CD14-positive monocyte (primary cell): ENCODE results near the gene WDR49. TPM values are rescaled to one million over a fixed set of nuclear protein-coding genes. Genes with fewer than 3 reads are reported as not detected.

Experiments used
- DNase-seq, 3 donors: peaks; one replicate each; pipeline ENCODE4 v3.0.0-alpha.2; 2011 to 2022
- H2AFZ ChIP-seq: 2 replicates; pipeline ENCODE4 v1.6.0; 2012; ENCODE audit warnings: mild to moderate bottlenecking, low read depth, low read length, inconsistent platforms; ENCODE audit not compliant: insufficient read depth, poor library complexity, severe bottlenecking
- H3K27ac ChIP-seq, 2 donors: 1 replicate in 1 of 2; 2 replicates in 1 of 2; pipeline ENCODE4 v1.5.1; 2012 to 2013; ENCODE audit warnings: low read length in 2 of 2, control low read depth in 1 of 2, inconsistent platforms in 1 of 2, low read depth in 1 of 2, mild to moderate bottlenecking in 1 of 2
- H3K27me3 ChIP-seq, 2 donors: one replicate each; pipeline versions ENCODE4 v1.6.0 to v1.6.1; 2011 to 2013; ENCODE audit warnings: low read length in 2 of 2; ENCODE audit not compliant: control insufficient read depth in 2 of 2, insufficient read depth in 2 of 2
- H3K36me3 ChIP-seq, 2 donors: replicated peaks in 1 of 2; 1 replicate in 1 of 2; 2 replicates in 1 of 2; pipeline versions ENCODE4 v1.5.1 to v1.6.1; 2012 to 2013; ENCODE audit warnings: low read length in 2 of 2, control low read depth in 1 of 2, inconsistent platforms in 1 of 2, mild to moderate bottlenecking in 1 of 2; ENCODE audit not compliant: insufficient read depth in 2 of 2, control insufficient read depth in 1 of 2
- H3K4me1 ChIP-seq, 2 donors: 1 replicate in 1 of 2; 2 replicates in 1 of 2; pipeline versions ENCODE4 v1.5.1 to v1.6.1; 2012 to 2013; ENCODE audit warnings: low read length in 2 of 2, control low read depth in 1 of 2, inconsistent platforms in 1 of 2, mild to moderate bottlenecking in 1 of 2, moderate library complexity in 1 of 2; ENCODE audit not compliant: insufficient read depth in 2 of 2, control insufficient read depth in 1 of 2
- H3K4me2 ChIP-seq: replicated peaks from 2 replicates; pipeline ENCODE3; 2012; ENCODE audit warnings: low read length, moderate library complexity, mild to moderate bottlenecking; ENCODE audit not compliant: poor library complexity, severe bottlenecking; ENCODE audit errors: extremely low read depth
- H3K4me3 ChIP-seq, 3 experiments: fragments of 200-600 bp in 1 of 3; sonication (generic) in 1 of 3; replicated peaks in 1 of 3; 1 replicate in 2 of 3; 2 replicates in 1 of 3; pipeline ENCODE4 v1.5.1; 2011 to 2013; ENCODE audit warnings: low read length in 3 of 3, mild to moderate bottlenecking in 3 of 3, control low read depth in 2 of 3, low read depth in 2 of 3, inconsistent platforms in 1 of 3, moderate library complexity in 1 of 3
- H3K79me2 ChIP-seq: 2 replicates; pipeline ENCODE4 v1.6.0; 2012; ENCODE audit warnings: mild to moderate bottlenecking, control low read depth, inconsistent platforms, low read length, moderate library complexity; ENCODE audit not compliant: insufficient read depth
- H3K9ac ChIP-seq: 2 replicates; pipeline ENCODE4 v1.6.0; 2017; ENCODE audit warnings: low read length, mild to moderate bottlenecking; ENCODE audit not compliant: insufficient read depth, poor library complexity, severe bottlenecking
- H3K9me3 ChIP-seq, 2 donors: replicated peaks in 1 of 2; 1 replicate in 1 of 2; 2 replicates in 1 of 2; pipeline versions ENCODE4 v1.5.1 to v1.6.1; 2012 to 2013; ENCODE audit warnings: low read length in 2 of 2, control low read depth in 1 of 2; ENCODE audit not compliant: control insufficient read depth in 1 of 2, insufficient read depth in 1 of 2
- H4K20me1 ChIP-seq: 2 replicates; pipeline ENCODE4 v1.6.0; 2012; ENCODE audit warnings: mild to moderate bottlenecking, low read length, control low read depth, moderate library complexity; ENCODE audit not compliant: insufficient read depth
- H3K27ac Mint-ChIP-seq, 7 donors: one replicate each; pipeline ENCODE4 v1.8.0; 2020; ENCODE audit warnings: mild to moderate bottlenecking in 7 of 7, mixed read lengths in 7 of 7, moderate library complexity in 6 of 7, inconsistent platforms in 2 of 7
- H3K27me3 Mint-ChIP-seq, 3 donors: one replicate each; pipeline ENCODE4 v1.8.0; 2021 to 2022; ENCODE audit warnings: low read depth in 3 of 3, mild to moderate bottlenecking in 3 of 3, mixed read lengths in 3 of 3, moderate library complexity in 3 of 3, inconsistent platforms in 1 of 3
- H3K36me3 Mint-ChIP-seq, 2 donors: one replicate each; pipeline ENCODE4 v1.8.0; 2020; ENCODE audit warnings: mixed read lengths in 2 of 2, inconsistent platforms in 1 of 2, mild to moderate bottlenecking in 1 of 2
- H3K4me1 Mint-ChIP-seq: one replicate; pipeline ENCODE4 v1.8.0; 2020; ENCODE audit warnings: mild to moderate bottlenecking, mixed read lengths
- H3K4me3 Mint-ChIP-seq, 2 donors: one replicate each; pipeline ENCODE4 v1.8.0; 2020; ENCODE audit warnings: mild to moderate bottlenecking in 2 of 2, mixed read lengths in 2 of 2, moderate library complexity in 1 of 2
- H3K9me3 Mint-ChIP-seq, 7 donors: one replicate each; pipeline ENCODE4 v1.8.0; 2020 to 2022; ENCODE audit warnings: mixed read lengths in 7 of 7, mild to moderate bottlenecking in 6 of 7, moderate library complexity in 6 of 7, inconsistent platforms in 2 of 7
- CTCF ChIP-seq: fragments of 200-600 bp; IDR thresholded peaks from one replicate; pipeline ENCODE4 v1.8.0; 2022; ENCODE audit warnings: antibody characterized with exemption, mild to moderate bottlenecking
- WGBS: methylation state at CpG from one replicate; pipeline ENCODE4 v1.1.5; 2013; ENCODE audit warnings: missing lambda C conversion rate; ENCODE audit not compliant: insufficient coverage; 5-methylcytosine and 5-hydroxymethylcytosine counted together
- intact Hi-C, 2 donors: fragments of 100-400 bp; cut with micrococcal nuclease; formaldehyde crosslinking; loops; one replicate each; pipeline versions ENCODE4 v1.15.0 to v1.15.1; 2023
- polyA plus RNA-seq, 3 donors: library from polyadenylated mRNA; depleted of rRNA in 1 of 3; unstranded in 2 of 3; stranded (reverse) in 1 of 3; fragments of 300-500 nt in 2 of 3; fragments of >200 nt in 1 of 3; fragmentation: Illumina TruSeq in 2 of 3; gene quantifications; 1 replicate in 2 of 3; 2 replicates in 1 of 3; pipeline ENCODE4 v1.2.3, GENCODE V29; 2012 to 2021

WDR49 gene
- polyA plus RNA-seq, 3 donors, result 1.1 to 5.0 (median 4.2) TPM

GRCh38 chr3:167653155-167653554, 587 bp downstream of the WDR49 start:
- H4K20me1 ChIP-seq, result no peaks in the 10 kb centered on the region
- peak overlapping the region; percentile 27 to 87 for H3K27ac ChIP-seq
- H3K9me3 ChIP-seq, result peaks cover 0 to 2% of the 10 kb centered on the region in 2 donors
- H3K27me3 ChIP-seq, result no peaks in the 10 kb centered on the region
- H2AFZ ChIP-seq, result peak overlapping the region; percentile 74
- H3K4me3 ChIP-seq, result peak overlapping the region; percentile 11 to 66 (median 50)
- H3K27ac Mint-ChIP-seq, result peak overlapping the region; percentile 82 to 97 (median 88)
- peak overlapping the region; percentile 73 for H3K4me2 ChIP-seq
- peaks cover 17% of the 10 kb centered on the region for H3K79me2 ChIP-seq
- H3K36me3 Mint-ChIP-seq, result peaks cover 0 to 3% of the 10 kb centered on the region in 2 donors
- peaks cover 2 to 15% (median 8%) of the 10 kb centered on the region in 7 donors for H3K9me3 Mint-ChIP-seq
- TF ChIP-seq CTCF, result no peak
- peaks cover 42% of the 10 kb centered on the region for H3K4me1 Mint-ChIP-seq
- peaks cover 0 to 3% (median 0%) of the 10 kb centered on the region in 3 donors for H3K27me3 Mint-ChIP-seq
- intact Hi-C loops, result no loop called here
- no peaks in the 10 kb centered on the region for H3K36me3 ChIP-seq
- 9% methylated on average over 1 of the region's 1 CpG for WGBS
- DNase-seq, result no peak
- H3K4me3 Mint-ChIP-seq, result peak overlapping the region; percentile 59 to 90
- H3K9ac ChIP-seq, result peak overlapping the region; percentile 40
- peaks cover 32 to 41% of the 10 kb centered on the region in 2 donors for H3K4me1 ChIP-seq

GRCh38 chr3:167651826-167652225, 1.9 kb downstream of the WDR49 start:
- DNase-seq, result no peak

More at GRCh38 chr3:167651826-167652225, 1.9 kb downstream of the WDR49 start:
- Histone ChIP-seq H3K36me3 (peaks cover 0 to 3% of the 10 kb centered on the region in 2 donors), H3K4me1 (peaks cover 32 to 41% of the 10 kb centered on the region in 2 donors), H3K27ac (peak overlapping the region in 1 of 2 donors; percentile 87), H3K4me2 (no peak overlapping the region), H3K9ac (no peak overlapping the region), H4K20me1 (no peaks in the 10 kb centered on the region), H3K79me2 (peaks cover 17% of the 10 kb centered on the region), H3K27me3 (no peaks in the 10 kb centered on the region), H2AFZ (no peak overlapping the region), H3K4me3 (no peak overlapping the region), H3K9me3 (peaks cover 0 to 2% of the 10 kb centered on the region in 2 donors)
- H3K27ac Mint-ChIP-seq, result peak overlapping the region in 3 of 7 donors; percentile 7 to 27 (median 17)
- no CpG with 5 or more reads among the region's 1 CpG for WGBS
- H3K9me3 Mint-ChIP-seq, result peaks cover 2 to 15% (median 8%) of the 10 kb centered on the region in 7 donors
- no peak for TF ChIP-seq CTCF
- intact Hi-C loops, result no loop called here
- H3K4me1 Mint-ChIP-seq, result peaks cover 42% of the 10 kb centered on the region
- H3K36me3 Mint-ChIP-seq, result peaks cover 1 to 7% of the 10 kb centered on the region in 2 donors
- H3K27me3 Mint-ChIP-seq, result peaks cover 0 to 1% (median 0%) of the 10 kb centered on the region in 3 donors
- no peak overlapping the region for H3K4me3 Mint-ChIP-seq
